GM19043 (cell line): ENCODE data around the gene HOXB4.
"Not testable (repeated sequence)": the region's sequence is repeated elsewhere in the genome, so short reads cannot be mapped to it uniquely, and the experiment has no call there.

Experiments used
- ATAC-seq: cut with Tn5 transposase; IDR thresholded peaks from one replicate; pipeline ENCODE4 v1.9.1; 2021; ENCODE audit warnings: low read depth; ENCODE audit not compliant: unreplicated experiment

The HOXB4 gene

GRCh38 chr17:48535793-48536559, 42.2 kb downstream of the HOXB4 start:
- ATAC-seq: not testable (repeated sequence)

- no peak for ATAC-seq
These were observed 45.9 kb downstream of the HOXB4 start for GRCh38 chr17:48532261-48532660.

GRCh38 chr17:48530887-48531272, 47.3 kb downstream of the HOXB4 start, which contains the start of gene HOXB1:
Gene HOXB1 (minus strand): TSS chr17:48531011. CDS start chr17:48530904, 107 bp downstream.
- no peak for ATAC-seq

GRCh38 chr17:48530208-48530886, 47.8 kb downstream of the HOXB4 start:
- no peak for ATAC-seq

- ATAC-seq: no peak
These were observed 48.5 kb downstream of the HOXB4 start for GRCh38 chr17:48529683-48530009.

- ATAC-seq: no peak
These were observed 49.0 kb downstream of the HOXB4 start for GRCh38 chr17:48528936-48529682.

GRCh38 chr17:48528153-48528935, 49.8 kb downstream of the HOXB4 start:
- ATAC-seq: no peak

GRCh38 chr17:48527547-48527932, 50.6 kb downstream of the HOXB4 start:
- ATAC-seq: no peak

GRCh38 chr17:48526608-48527546, 51.3 kb downstream of the HOXB4 start:
- ATAC-seq: no peak
